HG03280 (cell line): Measurements from ENCODE around the gene SOBP.

Experiments used
- ATAC-seq: cut with Tn5 transposase; IDR thresholded peaks from one replicate; pipeline ENCODE4 v1.9.1; 2021; ENCODE audit warnings: mild to moderate bottlenecking, moderate library complexity; ENCODE audit not compliant: unreplicated experiment

Gene SOBP

GRCh38 chr6:107653861-107654394, 164.0 kb downstream of the SOBP start:
- ATAC-seq, result no peak

- ATAC-seq, result no peak
Measured at GRCh38 chr6:107654764-107655163, 164.8 kb downstream of the SOBP start.

GRCh38 chr6:107655245-107655644, 165.3 kb downstream of the SOBP start:
- ATAC-seq, result no peak

- ATAC-seq, result no peak
Measured at GRCh38 chr6:107655864-107656263, 165.9 kb downstream of the SOBP start.

- no peak for ATAC-seq
Measured at GRCh38 chr6:107656401-107656800, 166.5 kb downstream of the SOBP start.

- ATAC-seq, result no peak
Measured at GRCh38 chr6:107656883-107657282, 167.0 kb downstream of the SOBP start.

- ATAC-seq, result no peak
Measured at GRCh38 chr6:107657373-107657754, 167.4 kb downstream of the SOBP start.

GRCh38 chr6:107657755-107658461, 168.0 kb downstream of the SOBP start:
- ATAC-seq, result peak; percentile 93

GRCh38 chr6:107658920-107659865, 169.3 kb downstream of the SOBP start:
- no peak for ATAC-seq

GRCh38 chr6:107660839-107661238, 170.9 kb downstream of the SOBP start:
- ATAC-seq, result no peak

- ATAC-seq, result no peak
Measured at GRCh38 chr6:107661291-107661690, 171.4 kb downstream of the SOBP start.

- ATAC-seq, result no peak
Measured at GRCh38 chr6:107662333-107662732, 172.4 kb downstream of the SOBP start.

- ATAC-seq, result no peak
Measured at GRCh38 chr6:107663308-107663707, 173.4 kb downstream of the SOBP start.

GRCh38 chr6:107665382-107665781, 175.5 kb downstream of the SOBP start:
- ATAC-seq, result no peak

GRCh38 chr6:107666084-107666980, 176.4 kb downstream of the SOBP start:
- no peak for ATAC-seq

GRCh38 chr6:107666981-107667601, 177.2 kb downstream of the SOBP start:
- no peak for ATAC-seq

GRCh38 chr6:107667790-107668189, 177.9 kb downstream of the SOBP start:
- ATAC-seq, result no peak

GRCh38 chr6:107668743-107669474, 179.0 kb downstream of the SOBP start:
- ATAC-seq, result peak; percentile 81

- no peak for ATAC-seq
Measured at GRCh38 chr6:107670792-107671199, 180.9 kb downstream of the SOBP start.

GRCh38 chr6:107673076-107673494, 183.2 kb downstream of the SOBP start:
- ATAC-seq, result no peak
